Measurements from ENCODE around the gene GRM7.

Gene GRM7

DNA sequence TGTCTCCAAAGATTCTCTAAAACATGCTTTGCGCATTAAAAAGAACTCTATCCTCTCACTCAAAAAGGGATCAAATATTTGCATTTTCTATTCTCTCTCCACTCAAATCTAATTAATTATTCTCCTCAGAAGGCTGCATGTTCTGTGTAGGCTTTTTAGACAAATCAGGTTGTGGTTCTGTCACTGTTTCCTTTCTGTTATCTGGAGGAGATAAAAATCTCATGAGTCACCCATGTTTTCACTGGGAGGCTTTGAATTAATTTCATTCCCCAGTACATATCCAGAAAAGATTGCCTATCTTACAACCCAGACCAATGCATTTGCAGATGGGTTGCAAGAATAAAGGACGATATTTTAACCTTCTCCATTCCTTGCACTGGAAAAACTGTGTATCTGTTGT, 446.5 kb downstream of the GRM7 start:
- DNase-seq (ENCODE audit: low read depth in 3 of 3) = no peak

DNA sequence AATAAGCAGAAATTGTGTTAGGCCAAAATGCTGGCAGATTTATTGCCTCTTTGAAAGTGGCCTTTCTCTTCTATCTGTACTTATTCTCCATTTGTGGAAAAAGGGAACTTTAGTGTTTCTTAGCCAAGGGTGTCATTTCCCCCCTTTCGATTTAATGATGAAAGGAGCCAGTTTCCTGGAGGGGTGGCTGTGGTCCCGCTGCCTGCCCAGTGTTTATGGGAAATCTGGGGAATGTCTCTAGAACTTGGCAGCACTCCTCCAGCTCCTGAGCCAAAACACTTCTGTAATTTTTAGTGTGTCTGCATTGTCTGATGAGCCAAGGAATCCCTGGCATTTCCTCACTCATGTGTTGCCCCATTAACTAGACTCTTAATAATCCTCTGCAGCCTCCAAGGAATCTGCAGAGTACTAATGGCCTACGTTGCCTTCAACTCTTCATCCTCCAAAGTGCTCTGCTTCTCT, 448.8 kb downstream of the GRM7 start:
- DNase-seq (ENCODE audit: low read depth in 3 of 3) = no peak

DNA sequence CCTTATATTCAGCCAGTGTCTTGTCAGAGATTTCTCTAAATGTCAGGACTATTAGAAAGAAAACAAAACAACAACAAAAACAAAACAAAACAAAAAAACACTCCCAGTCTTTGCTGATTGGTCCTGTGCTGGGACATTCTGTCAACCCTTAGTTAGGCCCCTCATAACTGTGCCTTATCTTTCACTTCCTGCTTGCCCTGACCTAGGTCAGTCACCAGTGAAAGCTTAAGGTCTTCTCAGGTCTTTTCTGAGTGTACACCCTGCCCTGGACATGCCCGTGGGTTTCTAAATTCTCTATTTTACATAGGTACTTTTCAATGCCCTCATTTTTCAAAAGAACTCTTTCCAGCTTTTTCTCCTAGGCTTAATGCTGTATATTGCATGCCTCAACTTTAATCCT, 454.1 kb downstream of the GRM7 start:
- no peak for DNase-seq (ENCODE audit: low read depth in 3 of 3)

DNA sequence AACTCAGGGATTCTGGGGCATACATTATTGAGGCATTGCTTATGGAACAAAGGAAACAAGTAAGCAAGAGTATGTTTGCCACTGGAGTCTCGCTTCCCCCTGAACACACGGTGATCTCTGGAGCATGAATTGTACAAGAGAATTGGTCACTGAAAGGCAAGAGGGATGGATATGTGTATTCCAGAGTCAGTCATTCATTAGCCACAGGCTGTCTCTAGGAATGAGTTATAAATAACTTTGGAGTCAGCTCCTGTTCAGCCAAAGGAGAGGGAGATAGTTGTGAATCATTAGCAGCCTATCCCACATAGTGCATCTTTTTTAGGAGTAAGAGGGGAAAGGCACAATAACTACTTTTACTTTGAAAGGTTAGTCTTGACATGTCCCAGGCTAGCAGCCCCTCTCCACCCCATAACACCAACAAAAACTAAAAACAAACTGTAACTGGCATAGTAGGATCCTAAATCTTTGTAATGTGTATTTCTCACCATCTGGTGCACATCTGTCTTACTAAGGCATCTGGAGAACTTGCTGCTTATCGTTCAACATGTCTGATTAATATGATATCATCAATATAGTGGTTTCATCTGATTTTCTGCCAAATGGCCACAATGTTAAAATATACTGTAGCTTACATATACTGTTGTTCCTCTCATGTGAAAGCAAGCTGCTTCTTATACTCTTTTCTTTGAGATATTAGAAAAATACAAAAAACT, 462.2 kb downstream of the GRM7 start:
- no peak for DNase-seq (ENCODE audit: low read depth in 3 of 3)

DNA sequence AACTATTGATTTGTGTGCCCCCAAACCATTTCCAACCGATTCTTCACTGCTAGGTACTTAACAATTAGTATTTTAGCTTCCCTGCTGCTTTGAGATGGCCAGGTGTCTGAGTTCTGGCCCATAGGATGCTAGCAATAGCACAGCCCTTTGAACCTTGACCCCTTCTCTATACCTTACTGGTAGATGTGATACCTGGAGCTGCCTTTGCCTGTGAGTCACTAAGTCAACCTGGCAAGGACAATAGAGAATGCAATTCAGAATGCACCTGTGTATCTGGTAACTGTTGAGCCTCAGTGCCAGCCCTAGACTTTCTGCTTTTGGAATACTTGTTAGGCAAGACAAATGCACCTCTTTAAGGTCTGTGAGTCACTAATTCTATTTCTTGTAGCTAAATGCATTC, 467.4 kb downstream of the GRM7 start:
- DNase-seq (ENCODE audit: low read depth in 3 of 3) = no peak

DNA sequence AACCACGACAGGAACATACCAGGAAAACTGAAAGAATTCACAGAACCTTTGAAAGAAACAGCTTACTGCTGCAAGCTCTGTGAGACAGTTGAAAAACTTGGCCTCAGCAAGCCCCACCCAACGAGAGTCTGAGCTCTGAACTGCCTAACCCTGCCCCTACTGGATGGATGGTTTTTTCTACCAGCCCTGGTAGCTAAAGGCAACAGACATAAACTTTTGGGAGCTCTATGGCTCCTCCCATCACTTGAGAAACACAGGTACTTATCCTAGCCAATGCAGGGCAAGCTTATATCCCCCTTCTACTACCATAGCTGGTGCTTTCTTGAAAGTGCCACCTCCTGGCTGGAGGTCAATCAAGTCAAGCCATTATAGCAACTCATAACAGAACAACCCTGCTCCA, 471.8 kb downstream of the GRM7 start:
- no peak for DNase-seq (ENCODE audit: low read depth in 3 of 3)

DNA sequence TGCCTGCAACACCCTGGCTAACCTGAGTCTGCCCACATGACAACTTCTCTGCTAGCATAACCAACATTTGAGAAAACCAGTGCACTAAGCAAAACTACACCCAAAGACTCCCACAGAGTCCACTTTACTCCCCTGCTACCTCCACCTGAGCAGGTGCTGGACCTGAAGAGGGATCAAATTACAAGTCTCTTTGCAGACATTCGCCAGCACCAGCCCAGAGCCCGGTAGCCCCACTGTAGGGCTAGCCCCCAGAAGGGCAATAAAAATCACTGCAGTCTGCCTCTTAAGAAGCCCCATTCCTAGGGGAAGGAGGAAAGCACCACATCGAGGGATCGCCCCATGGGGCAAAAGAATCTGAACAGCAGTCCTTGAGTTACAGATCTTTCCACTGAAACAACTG, 472.2 kb downstream of the GRM7 start:
- DNase-seq (ENCODE audit: low read depth in 3 of 3) = no peak

DNA sequence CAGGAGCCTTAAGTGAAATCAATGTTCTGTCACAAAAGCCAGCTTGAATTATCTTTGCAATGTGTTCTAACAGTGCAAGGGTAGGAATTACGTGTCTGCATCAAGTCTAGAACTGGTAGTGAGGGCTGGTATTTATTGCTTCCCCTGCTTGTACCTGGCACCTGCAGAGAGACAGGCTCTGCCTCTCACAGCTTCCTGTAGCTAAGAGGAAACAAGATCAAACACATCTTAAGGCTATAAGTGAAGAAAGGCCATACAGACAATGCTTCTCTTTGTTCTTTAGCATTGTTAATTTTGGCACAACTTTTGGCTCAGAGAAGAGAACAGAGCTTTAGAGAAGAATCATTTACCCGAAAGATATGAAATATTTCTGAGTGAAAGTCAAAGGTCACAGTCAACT, 479.9 kb downstream of the GRM7 start:
- no peak for DNase-seq (ENCODE audit: low read depth in 3 of 3)

DNA sequence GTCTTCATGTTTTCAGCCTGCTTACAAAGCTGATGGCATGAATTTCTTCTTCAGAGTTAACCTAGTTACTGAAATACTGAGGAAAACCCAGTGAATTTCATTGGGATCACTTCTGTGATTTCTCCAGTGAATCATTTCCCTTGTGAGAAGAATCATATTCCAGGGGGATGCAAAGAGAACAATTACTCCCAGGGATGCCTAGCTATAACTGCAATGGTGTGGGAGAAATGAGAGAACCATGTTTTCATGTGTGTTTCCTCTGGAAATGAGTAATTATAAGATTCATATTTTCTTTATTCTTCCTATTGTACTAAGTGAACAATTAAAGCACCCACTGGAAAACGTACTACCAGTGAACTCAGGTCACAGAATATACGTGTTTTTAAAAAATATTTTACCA, 485.4 kb downstream of the GRM7 start:
- DNase-seq (ENCODE audit: low read depth in 3 of 3) = no peak

DNA sequence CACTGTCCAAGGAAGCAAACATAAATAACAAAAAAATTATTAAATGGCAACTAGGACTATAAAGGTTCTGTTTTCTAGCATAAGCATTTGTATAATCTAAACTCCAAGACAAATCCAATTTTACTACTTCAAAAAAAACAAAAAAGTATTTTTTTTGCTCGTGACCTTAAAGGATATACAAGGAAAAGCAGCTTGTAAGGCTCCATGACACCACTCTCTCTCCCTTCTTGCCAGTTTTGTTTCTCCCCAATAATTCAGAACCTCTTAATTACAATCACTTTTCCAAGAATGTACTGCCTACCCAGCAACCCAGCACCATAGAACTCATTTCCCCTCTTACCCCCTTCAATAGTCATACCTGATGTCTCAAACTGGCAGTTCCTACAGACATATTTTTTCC, 496.2 kb downstream of the GRM7 start:
- no peak for DNase-seq (ENCODE audit: low read depth in 3 of 3)

DNA sequence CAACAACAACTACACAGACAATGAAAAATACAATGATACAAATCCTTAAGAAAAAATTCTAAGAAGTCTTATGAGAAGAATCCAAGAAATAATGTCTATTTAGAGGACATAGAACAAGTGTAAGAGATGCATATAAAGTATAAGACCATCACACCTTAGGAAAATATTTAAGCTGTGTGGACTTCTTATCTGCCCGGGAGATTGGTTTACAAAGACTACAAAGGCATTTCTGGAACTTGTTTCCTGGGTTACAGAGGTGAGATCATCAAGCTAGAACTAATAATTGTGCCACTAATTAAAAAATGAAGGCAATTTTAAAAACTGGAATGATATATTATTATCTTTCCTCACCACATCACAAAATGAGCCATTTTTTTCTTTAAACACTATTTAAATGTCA, 507.1 kb downstream of the GRM7 start:
- DNase-seq (ENCODE audit: low read depth in 3 of 3) = no peak

DNA sequence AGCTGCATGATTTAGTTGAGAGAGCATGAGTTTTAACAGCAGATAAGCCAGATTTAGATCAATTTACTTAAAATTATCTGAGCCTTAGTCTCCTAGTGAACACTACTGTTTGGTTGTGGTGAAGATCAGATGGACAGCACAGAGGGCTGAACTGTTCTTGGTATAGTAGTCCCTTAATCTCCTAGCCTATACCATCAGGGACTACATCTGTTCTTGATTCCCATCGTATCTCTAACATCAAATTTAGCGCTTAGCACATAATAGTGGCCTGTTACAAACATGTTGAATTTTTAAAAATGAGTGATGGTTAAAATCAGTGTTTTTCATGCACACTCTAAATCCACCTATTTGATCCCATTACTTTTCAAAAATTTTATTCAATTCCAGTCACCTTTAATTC, 507.7 kb downstream of the GRM7 start:
- no peak for DNase-seq (ENCODE audit: low read depth in 3 of 3)

DNA sequence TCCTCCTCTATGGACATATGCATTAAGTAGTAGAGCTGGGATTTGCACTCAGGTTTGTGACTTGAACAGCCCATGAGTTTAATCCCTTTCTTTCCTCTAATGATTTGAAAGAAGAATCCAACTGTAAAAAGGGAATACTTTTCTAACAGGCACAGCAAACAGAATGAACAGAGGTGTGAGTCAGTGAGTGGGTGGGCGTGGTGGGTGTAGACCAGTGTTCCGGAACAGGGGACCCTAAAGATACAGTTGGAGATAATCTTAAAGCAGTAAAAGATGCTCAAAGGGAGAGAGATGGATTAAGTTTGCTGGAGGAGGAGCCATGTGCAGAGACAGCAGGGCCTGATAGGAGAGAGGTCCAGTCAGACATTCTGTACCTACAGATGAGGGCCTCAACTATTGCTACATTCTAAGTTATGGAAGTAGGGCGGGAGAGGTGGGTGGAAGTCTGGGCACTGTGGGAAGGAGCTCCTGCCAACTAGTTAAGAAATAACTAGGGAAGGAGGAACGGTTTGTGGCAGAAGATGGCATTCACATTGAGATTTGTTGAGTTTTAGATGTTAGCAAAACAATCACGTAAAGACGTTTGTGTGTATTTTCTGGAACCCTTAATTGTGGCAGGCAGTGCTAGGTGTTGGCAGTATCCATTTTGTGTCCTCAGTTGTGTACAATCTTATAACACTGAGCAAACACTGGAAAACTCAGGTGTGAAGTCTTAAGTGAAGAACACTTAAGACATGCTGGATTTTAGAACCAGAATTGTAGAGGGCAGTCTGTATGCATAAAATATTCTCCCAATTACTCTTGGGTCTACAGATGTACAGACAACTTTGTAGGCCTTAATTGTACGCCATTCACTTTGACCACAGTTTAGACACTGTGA, 511.0 kb downstream of the GRM7 start:
- no peak for DNase-seq (ENCODE audit: low read depth in 3 of 3)

DNA sequence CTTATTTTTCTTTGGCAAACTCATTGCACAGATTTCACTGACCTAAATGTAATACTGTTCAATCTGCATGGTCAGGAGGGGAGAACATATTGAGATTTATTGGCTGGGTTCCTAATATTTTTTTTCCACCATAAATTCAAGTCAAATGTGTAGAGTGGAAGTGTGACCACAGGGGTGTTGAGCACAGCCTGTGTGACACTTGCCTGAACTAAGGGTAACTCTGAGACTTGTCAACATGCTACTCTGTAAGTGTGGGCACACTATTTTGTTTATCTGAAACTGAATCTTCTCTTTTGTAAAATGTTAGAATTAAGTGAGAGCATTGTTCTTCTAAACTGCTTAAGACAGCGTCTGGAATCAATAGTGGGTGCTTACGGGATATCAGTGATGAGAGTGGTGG, 516.2 kb downstream of the GRM7 start:
- no peak for DNase-seq (ENCODE audit: low read depth in 3 of 3)

DNA sequence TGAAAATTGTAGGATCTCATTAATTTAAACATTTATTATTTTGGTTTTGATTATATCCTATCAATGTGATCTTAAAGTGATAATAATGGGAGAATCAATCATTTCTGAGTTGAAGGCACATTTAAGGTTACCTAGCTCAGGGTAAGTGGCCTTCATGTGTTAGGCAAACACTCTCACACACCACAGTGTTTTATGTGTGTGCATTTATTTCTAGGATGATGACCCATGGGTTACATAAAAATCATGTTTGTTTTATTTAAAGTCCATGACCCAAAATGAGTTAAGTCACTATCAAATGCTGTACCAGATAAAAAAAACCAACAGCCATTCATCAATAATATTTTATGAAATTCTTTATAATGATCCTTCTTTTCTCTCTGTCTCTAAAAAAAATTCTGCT, 520.8 kb downstream of the GRM7 start:
- no peak for DNase-seq (ENCODE audit: low read depth in 3 of 3)

DNA sequence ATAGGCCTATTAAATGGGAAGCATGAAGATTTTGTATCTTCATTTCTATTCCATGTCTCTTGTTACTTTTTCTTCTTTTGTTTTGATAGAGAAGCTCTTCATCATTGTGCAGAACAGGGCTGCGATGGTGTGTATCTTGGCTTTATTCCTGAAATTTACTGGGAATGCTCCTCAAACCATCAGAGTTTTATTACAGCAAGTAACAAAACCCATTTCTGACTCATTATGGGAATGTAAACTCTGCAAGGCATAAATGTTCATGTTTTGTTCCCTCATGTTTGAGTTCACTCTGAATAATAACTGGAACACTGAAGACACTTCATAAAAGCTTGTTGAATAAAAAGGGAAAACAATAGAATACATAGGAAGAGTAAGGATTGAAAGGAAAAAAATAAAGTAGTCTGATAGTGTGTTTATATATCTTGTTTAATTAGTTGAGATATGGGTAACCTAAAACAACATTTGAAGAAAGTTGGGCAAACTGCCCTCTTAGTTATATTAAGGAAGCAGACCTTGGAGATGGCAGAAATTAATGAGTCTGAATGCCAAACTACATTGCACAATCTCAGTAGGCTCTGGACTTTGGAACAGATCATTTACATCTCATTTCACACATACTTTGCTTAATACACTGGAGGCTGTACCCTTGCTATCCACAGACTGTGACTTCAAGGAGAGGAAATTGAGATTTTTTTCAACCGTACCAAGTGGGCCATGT, 521.5 kb downstream of the GRM7 start:
- DNase-seq (ENCODE audit: low read depth in 3 of 3) = no peak

DNA sequence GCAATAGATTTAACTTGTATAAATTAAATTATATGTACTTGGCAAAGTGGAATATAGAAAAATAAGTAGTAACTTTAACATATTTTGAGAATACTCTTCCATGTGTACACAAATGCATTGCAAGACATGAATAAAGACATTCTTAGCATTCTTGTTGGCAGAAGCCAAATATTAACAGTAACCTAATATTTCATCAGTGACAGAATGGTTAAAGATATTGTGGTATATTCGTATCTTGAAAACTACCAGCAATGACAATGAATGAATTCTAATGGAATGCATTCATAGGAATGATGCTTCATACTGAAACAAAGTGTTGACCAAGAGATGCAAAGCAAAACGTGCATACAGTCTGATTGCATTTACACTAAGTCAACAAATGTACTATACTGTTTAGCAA, 524.7 kb downstream of the GRM7 start:
- DNase-seq (ENCODE audit: low read depth in 3 of 3) = no peak

DNA sequence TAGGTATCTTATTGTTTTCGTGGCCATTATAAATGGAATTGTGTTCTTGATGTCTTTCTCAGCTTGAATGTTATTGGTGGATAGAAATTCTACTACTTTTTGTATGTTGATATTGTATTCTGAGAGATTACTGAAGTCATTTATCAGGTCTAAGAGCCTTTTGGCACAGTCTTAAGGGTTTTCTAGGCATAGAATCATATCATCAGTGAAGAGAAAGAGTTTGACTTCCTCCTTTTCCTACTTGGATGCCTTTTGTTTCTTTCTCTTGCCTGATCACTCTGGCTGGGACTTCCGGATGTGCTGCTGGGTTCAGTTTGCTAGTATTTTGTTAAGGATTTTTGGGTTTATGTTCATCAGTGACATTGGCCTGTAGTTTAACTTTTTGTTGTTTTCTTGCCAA, 527.1 kb downstream of the GRM7 start:
- no peak for DNase-seq (ENCODE audit: low read depth in 3 of 3)

DNA sequence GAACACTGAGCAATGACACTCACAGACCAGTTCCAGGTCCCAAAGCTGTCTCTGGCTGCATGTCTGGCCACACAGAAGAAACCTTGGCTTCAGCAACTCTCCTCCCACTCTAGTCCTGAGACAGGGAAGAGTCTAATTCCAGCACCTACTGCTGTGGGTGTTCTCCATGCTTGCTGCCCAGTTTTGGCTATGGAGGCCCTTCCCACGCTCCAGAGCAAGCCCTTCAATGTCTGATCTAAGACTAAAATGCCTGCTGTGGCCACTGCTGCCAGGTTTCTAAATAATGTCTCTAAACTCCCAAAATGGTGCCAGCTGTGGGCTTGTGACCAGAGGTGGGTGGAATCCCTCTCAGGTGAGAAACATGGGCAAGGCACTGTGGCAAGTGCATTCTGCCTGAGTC, 531.3 kb downstream of the GRM7 start:
- no peak for DNase-seq (ENCODE audit: low read depth in 3 of 3)

DNA sequence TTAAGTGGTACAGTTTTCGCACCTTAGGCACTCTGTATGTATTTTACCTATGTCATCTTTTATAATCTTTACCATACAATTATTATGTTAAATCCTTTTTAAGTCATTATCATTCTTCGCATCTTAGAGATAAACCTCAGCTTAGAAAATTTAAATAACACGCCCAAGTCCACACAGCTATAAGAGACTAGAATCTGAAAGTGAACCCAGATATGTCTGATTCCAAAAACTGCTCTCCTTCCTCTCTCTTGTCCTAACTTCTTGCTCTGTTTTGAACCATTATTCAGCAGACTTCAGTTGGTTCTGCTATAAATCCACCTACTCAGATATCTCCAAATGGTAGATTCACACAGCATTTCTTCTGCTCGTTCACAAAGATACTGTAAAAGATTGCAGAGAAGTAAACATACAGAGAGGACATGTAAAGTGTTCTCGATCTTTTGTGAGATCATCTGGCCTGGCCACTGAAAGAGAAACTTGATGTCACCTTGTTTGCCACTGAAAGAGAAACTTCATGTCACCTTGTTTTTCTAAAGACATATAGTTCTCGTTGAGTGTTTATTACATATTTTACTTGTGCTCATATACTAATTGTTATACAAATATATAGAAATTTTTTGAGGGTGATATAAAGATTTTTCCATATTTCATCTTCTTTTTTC, 533.2 kb downstream of the GRM7 start:
- DNase-seq (ENCODE audit: low read depth in 3 of 3) = no peak

DNA sequence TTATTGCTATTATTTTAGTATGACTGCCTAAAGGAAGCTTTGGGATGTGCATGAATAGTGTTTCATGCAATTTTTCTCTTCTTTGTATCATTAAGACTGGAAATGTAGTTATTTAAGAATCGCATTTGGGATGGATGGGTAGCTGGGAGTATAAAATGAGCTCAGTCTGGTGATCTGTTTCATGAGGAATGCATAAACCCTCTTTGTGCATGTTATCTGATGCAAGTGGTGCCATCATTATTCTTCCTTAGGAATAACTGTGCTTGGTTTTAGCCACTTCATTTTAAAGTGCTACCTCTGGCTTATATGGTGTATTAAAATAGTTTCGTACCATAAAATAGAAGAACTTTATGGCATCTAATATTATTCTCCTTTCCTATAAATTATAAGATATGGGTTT, 535.6 kb downstream of the GRM7 start:
- no peak for DNase-seq (ENCODE audit: low read depth in 3 of 3)

DNA sequence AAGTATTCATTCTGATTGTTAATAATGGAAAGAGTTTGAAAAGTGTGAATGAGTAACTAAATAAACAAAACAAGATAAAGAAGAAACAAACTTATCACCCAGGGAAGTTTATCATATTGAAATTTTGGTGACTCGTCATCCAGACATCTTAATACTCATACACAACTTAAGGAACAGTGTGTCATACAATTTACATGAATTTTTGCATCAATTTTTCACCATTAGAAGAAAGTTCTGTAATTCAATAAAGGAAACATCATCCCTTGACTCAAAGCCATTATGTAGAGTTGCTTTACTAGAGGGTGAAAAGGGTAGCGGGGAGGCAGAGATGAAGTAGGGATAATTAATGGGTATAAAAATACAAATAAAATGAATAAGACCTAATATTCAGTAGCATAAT, 536.2 kb downstream of the GRM7 start:
- DNase-seq (ENCODE audit: low read depth in 3 of 3) = no peak
